SK-N-MC (cell line): ENCODE results near the gene LGALS3BP.
"Not testable (repeated sequence)": the region's sequence is repeated elsewhere in the genome, so short reads cannot be mapped to it uniquely, and the experiment has no call there.

Source experiments
- EZH2 ChIP-seq: fragments of 200-600 bp; sonication (generic); IDR thresholded peaks from one replicate; pipeline ENCODE4 v1.6.1; 2017; ENCODE audit warnings: antibody characterized with exemption
- FOXP2 ChIP-seq: optimal IDR thresholded peaks from 2 replicates; pipeline ENCODE3; 2011; ENCODE audit warnings: mild to moderate bottlenecking, moderate library complexity; ENCODE audit not compliant: insufficient read depth; ENCODE audit errors: extremely low read length, control extremely low read depth
- POLR2AphosphoS5 ChIP-seq: IDR thresholded peaks from 2 replicates; pipeline ENCODE4 v1.6.1; 2012; ENCODE audit warnings: mild to moderate bottlenecking, low read depth, low read length, borderline replicate concordance

- not testable (repeated sequence) for TF ChIP-seq POLR2AphosphoS5, EZH2, FOXP2
Observed at GRCh38 chr17:78962984-78963348, 16.8 kb downstream of the LGALS3BP start.
